Liver (tissue), 9 donors: ENCODE measurements around the gene BAIAP2. TPM values are rescaled to one million over a fixed set of nuclear protein-coding genes. Genes with fewer than 3 reads are reported as not detected.

Experiments used
- DNase-seq: peaks from one replicate; pipeline ENCODE4 v3.0.0-alpha.2; 2017; ENCODE audit warnings: low spot score
- H3K27ac ChIP-seq, 2 donors: one replicate each; pipeline ENCODE4 v1.7.0; 2013; ENCODE audit warnings: inconsistent platforms in 2 of 2, low read length in 2 of 2, control low read depth in 1 of 2, low read depth in 1 of 2, mild to moderate bottlenecking in 1 of 2
- H3K27me3 ChIP-seq, 4 donors: one replicate each; pipeline versions ENCODE4 v1.6.1 to v1.7.0; 2013; ENCODE audit warnings: low read length in 3 of 4, inconsistent platforms in 1 of 4, mild to moderate bottlenecking in 1 of 4, moderate library complexity in 1 of 4; ENCODE audit not compliant: control insufficient read depth in 4 of 4, insufficient read depth in 4 of 4
- H3K36me3 ChIP-seq, 4 donors: one replicate each; pipeline versions ENCODE4 v1.6.1 to v1.7.0; 2013; ENCODE audit warnings: low read length in 3 of 4, mild to moderate bottlenecking in 3 of 4, low read depth in 1 of 4, moderate library complexity in 1 of 4; ENCODE audit not compliant: control insufficient read depth in 4 of 4, insufficient read depth in 3 of 4
- H3K4me1 ChIP-seq, 4 donors: one replicate each; pipeline versions ENCODE4 v1.6.1 to v1.7.0; 2013; ENCODE audit warnings: low read length in 3 of 4, mild to moderate bottlenecking in 3 of 4, moderate library complexity in 1 of 4; ENCODE audit not compliant: control insufficient read depth in 4 of 4, insufficient read depth in 4 of 4
- H3K4me3 ChIP-seq, 3 donors: one replicate each; pipeline versions ENCODE4 v1.6.1 to v1.7.0; 2013; ENCODE audit warnings: low read length in 3 of 3, control low read depth in 1 of 3, low read depth in 1 of 3, mild to moderate bottlenecking in 1 of 3
- H3K9ac ChIP-seq, 2 donors: one replicate each; pipeline ENCODE4 v1.7.0; 2013; ENCODE audit warnings: low read length in 2 of 2, mild to moderate bottlenecking in 2 of 2, moderate library complexity in 2 of 2, control low read depth in 1 of 2, low read depth in 1 of 2
- H3K9me3 ChIP-seq, 4 donors: one replicate each; pipeline versions ENCODE4 v1.6.1 to v1.7.0; 2013; ENCODE audit warnings: low read length in 3 of 4; ENCODE audit not compliant: control insufficient read depth in 4 of 4
- ATF3 ChIP-seq: IDR thresholded peaks from 2 replicates; pipeline ENCODE4 v1.6.1; 2016; ENCODE audit warnings: antibody characterized with exemption
- CTCF ChIP-seq: fragments of 150-350 bp; IDR thresholded peaks from 2 replicates; pipeline ENCODE4 v1.5.1; 2017; ENCODE audit warnings: improper control_type of control experiment, low read depth, low read length; ENCODE audit not compliant: missing input control
- EGR1 ChIP-seq, 2 donors: IDR thresholded peaks; 2 replicates each; pipeline ENCODE4 v1.6.1; 2016 to 2018; ENCODE audit warnings: antibody characterized with exemption in 2 of 2, low read depth in 2 of 2
- FOXA1 ChIP-seq: IDR thresholded peaks from 2 replicates; pipeline ENCODE4 v1.6.1; 2016; ENCODE audit warnings: antibody characterized with exemption
- FOXA2 ChIP-seq: IDR thresholded peaks from 2 replicates; pipeline ENCODE4 v1.6.1; 2016; ENCODE audit warnings: antibody characterized with exemption
- GABPA ChIP-seq, 2 donors: IDR thresholded peaks in 1 of 2; conservative IDR thresholded peaks in 1 of 2; 2 replicates each; pipeline ENCODE4 v1.6.1; 2016; ENCODE audit warnings: antibody characterized with exemption in 2 of 2, mild to moderate bottlenecking in 1 of 2, moderate library complexity in 1 of 2
- HNF4A ChIP-seq, 2 donors: conservative IDR thresholded peaks; 2 replicates each; pipeline ENCODE4 v1.6.1; 2016; ENCODE audit warnings: antibody characterized with exemption in 2 of 2, mild to moderate bottlenecking in 2 of 2
- HNF4G ChIP-seq: IDR thresholded peaks from 2 replicates; pipeline ENCODE4 v1.6.1; 2016; ENCODE audit warnings: antibody characterized with exemption
- JUND ChIP-seq, 2 donors: IDR thresholded peaks; 2 replicates each; pipeline ENCODE4 v1.6.1; 2016; ENCODE audit warnings: antibody characterized with exemption in 2 of 2
- MAX ChIP-seq: IDR thresholded peaks from 2 replicates; pipeline ENCODE4 v1.6.1; 2016; ENCODE audit warnings: antibody characterized with exemption
- NR2F2 ChIP-seq: IDR thresholded peaks from 2 replicates; pipeline ENCODE4 v1.6.1; 2016; ENCODE audit warnings: antibody characterized with exemption
- RAD21 ChIP-seq, 2 donors: IDR thresholded peaks; 2 replicates each; pipeline ENCODE4 v1.6.1; 2016; ENCODE audit warnings: antibody characterized with exemption in 2 of 2, mild to moderate bottlenecking in 2 of 2
- REST ChIP-seq: IDR thresholded peaks from 2 replicates; pipeline ENCODE4 v1.6.1; 2016; ENCODE audit warnings: antibody characterized with exemption, mild to moderate bottlenecking
- RXRA ChIP-seq, 2 donors: IDR thresholded peaks; 2 replicates each; pipeline ENCODE4 v1.6.1; 2017 to 2018; ENCODE audit warnings: antibody characterized with exemption in 2 of 2, mild to moderate bottlenecking in 1 of 2
- SP1 ChIP-seq: IDR thresholded peaks from 2 replicates; pipeline ENCODE4 v1.6.1; 2018; ENCODE audit warnings: antibody characterized with exemption, mild to moderate bottlenecking
- TAF1 ChIP-seq: conservative IDR thresholded peaks from 2 replicates; pipeline ENCODE4 v1.6.1; 2016; ENCODE audit warnings: antibody characterized with exemption, mild to moderate bottlenecking
- WGBS: extraction: QIAGEN DNeasy Blood & Tissue Kit; methylation state at CpG from one replicate; pipeline ENCODE4 v1.1.7; 2013; 5-methylcytosine and 5-hydroxymethylcytosine counted together
- polyA plus RNA-seq, 2 donors: library from polyadenylated mRNA; stranded (reverse) in 1 of 2; unstranded in 1 of 2; fragments of 200-250 nt in 1 of 2; fragments of >200 nt in 1 of 2; fragmentation: Nextera tagmentation in 1 of 2; extraction: Ambion mirVana in 1 of 2; gene quantifications; one replicate each; pipeline versions ENCODE4 v1.2.1 to v1.2.3, GENCODE V29; 2013 to 2015
- total RNA-seq, 2 donors: library from RNA; depleted of rRNA; stranded (reverse); fragments of >200 nt; gene quantifications; one replicate each; pipeline ENCODE4 v1.2.3, GENCODE V29; 2014
- donor health status: healthy.
- donor health status: healthy.
- donor health status: healthy.
- donor health status: healthy.
- donor health status: healthy.

BAIAP2 gene
- total and polyA plus RNA-seq, 4 donors, result 8.1 to 61.3 (median 44.9) TPM

- H3K9ac ChIP-seq, result no peak overlapping the region
- TF ChIP-seq RAD21 (IDR thresholded peaks at IDR 0.05), result no peak
- TF ChIP-seq CTCF, result no peak
- no peak for TF ChIP-seq TAF1
- no peak for TF ChIP-seq REST
- no peak for TF ChIP-seq MAX
- TF ChIP-seq RXRA (IDR thresholded peaks at IDR 0.05), result no peak
- TF ChIP-seq GABPA (IDR thresholded peaks at IDR 0.05 in 1 of 2, conservative IDR thresholded peaks at IDR 0.05 in 1 of 2), result no peak
- no peak for TF ChIP-seq FOXA1
- TF ChIP-seq JUND (IDR thresholded peaks at IDR 0.05), result no peak
- TF ChIP-seq ATF3, result no peak
- TF ChIP-seq FOXA2, result no peak
- no peak overlapping the region for H3K27ac ChIP-seq
- H3K4me1 ChIP-seq, result peaks cover 0 to 8% (median 1%) of the 10 kb centered on the region in 4 donors
- no peaks in the 10 kb centered on the region for H3K27me3 ChIP-seq
- no peak overlapping the region for H3K4me3 ChIP-seq
- H3K9me3 ChIP-seq, result no peaks in the 10 kb centered on the region
- no peak for DNase-seq
- 92% methylated on average over 22 of the region's 22 CpGs for WGBS
- peaks cover 6 to 55% (median 20%) of the 10 kb centered on the region in 4 donors for H3K36me3 ChIP-seq
Observed at GRCh38 chr17:81109957-81110356, 75.0 kb downstream of the BAIAP2 start.

GRCh38 chr17:81110488-81111040 is 75.6 kb downstream of the BAIAP2 start:
- H3K9me3 ChIP-seq, result no peaks in the 10 kb centered on the region
- no peak for DNase-seq
- 92% methylated on average over 30 of the region's 30 CpGs for WGBS
- no peak overlapping the region for H3K9ac ChIP-seq
- TF ChIP-seq HNF4G, result no peak
- no peak for TF ChIP-seq JUND (IDR thresholded peaks at IDR 0.05)
- TF ChIP-seq FOXA2, result no peak
- TF ChIP-seq MAX, result no peak
- TF ChIP-seq NR2F2, result no peak
- no peak for TF ChIP-seq GABPA (IDR thresholded peaks at IDR 0.05 in 1 of 2, conservative IDR thresholded peaks at IDR 0.05 in 1 of 2)
- TF ChIP-seq HNF4A (conservative IDR thresholded peaks at IDR 0.05), result no peak
- TF ChIP-seq SP1, result no peak
- no peak for TF ChIP-seq REST
- TF ChIP-seq EGR1 (IDR thresholded peaks at IDR 0.05; ENCODE audit: low read depth in 2 of 2), result no peak
- no peak for TF ChIP-seq FOXA1
- TF ChIP-seq ATF3, result no peak
- TF ChIP-seq RAD21 (IDR thresholded peaks at IDR 0.05), result no peak
- TF ChIP-seq CTCF, result no peak
- no peak for TF ChIP-seq TAF1
- no peak overlapping the region for H3K4me3 ChIP-seq
- no peaks in the 10 kb centered on the region for H3K27me3 ChIP-seq
- H3K4me1 ChIP-seq, result peaks cover 0 to 9% (median 1%) of the 10 kb centered on the region in 4 donors
- no peak overlapping the region for H3K27ac ChIP-seq
- H3K36me3 ChIP-seq, result peaks cover 6 to 49% (median 20%) of the 10 kb centered on the region in 4 donors
